D721Med (cell line): ENCODE results near the gene CPE.

ENCODE experiments used
- DNase-seq: peaks from one replicate; pipeline ENCODE4 v3.0.0; 2011; ENCODE audit warnings: low spot score; ENCODE audit not compliant: insufficient read length
- FAIRE-seq: peaks from 2 replicates; lab custom pipeline; 2011; peaks lifted over from hg19 to GRCh38; lab: Jason Lieb, UNC
- CTCF ChIP-seq: IDR thresholded peaks from 2 replicates; pipeline ENCODE4 v1.5.1; 2012; ENCODE audit warnings: mild to moderate bottlenecking, control low read depth; ENCODE audit not compliant: insufficient read depth; ENCODE audit errors: missing control alignments

Gene CPE

GRCh38 chr4:165385126-165385525 lies 6.3 kb downstream of the CPE start:
- no peak for TF ChIP-seq CTCF
- DNase-seq (no peak), FAIRE-seq (no peak)

DNA sequence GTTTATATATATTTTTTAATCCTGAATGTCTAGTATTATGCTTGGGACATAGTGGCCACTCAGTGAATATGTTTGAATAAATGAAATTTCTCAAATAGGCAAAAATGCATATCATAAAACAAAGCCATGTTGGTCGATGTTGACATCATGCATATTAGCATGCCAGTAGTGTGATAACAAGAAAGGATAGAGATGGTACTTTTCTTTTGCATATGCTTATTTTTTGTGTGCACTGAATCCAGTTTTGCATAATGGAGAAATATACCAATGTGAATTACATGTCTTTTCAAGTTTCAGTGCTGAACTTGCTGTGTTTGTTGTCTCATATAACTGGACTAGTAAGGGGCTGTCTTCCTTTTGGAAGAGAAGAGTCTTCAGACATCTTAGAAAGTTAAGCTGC lies 7.5 kb downstream of the CPE start:
- DNase-seq: no peak
- FAIRE-seq: no peak
- TF ChIP-seq CTCF: no peak

- TF ChIP-seq CTCF: no peak
- DNase-seq: no peak
- FAIRE-seq: no peak
Measured at GRCh38 chr4:165388756-165389155, 9.9 kb downstream of the CPE start.

DNA sequence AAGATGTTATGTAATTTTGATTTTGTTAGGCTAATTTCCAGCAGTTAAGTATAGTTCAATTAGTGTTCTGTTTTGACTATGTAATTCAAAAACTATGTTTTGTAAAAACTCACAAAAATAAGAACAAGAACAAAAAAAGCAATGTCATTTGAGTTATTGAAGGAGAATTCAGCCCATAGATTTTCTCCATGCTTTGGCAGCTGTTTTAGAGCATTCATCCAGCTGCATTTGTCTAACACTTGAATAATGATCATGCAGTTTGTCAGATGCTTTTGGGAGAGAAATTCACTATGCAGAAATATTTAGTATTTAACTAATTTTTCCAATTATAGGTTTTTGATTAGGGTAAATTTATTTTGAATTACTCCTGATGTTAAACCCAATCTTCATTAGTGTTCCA lies 14.2 kb downstream of the CPE start:
- peak; percentile 81 for FAIRE-seq
- DNase-seq: no peak
- no peak for TF ChIP-seq CTCF

GRCh38 chr4:165393704-165394103 lies 14.9 kb downstream of the CPE start:
- FAIRE-seq: no peak
- no peak for TF ChIP-seq CTCF
- DNase-seq: no peak

- no peak for TF ChIP-seq CTCF
- DNase-seq (no peak), FAIRE-seq (no peak)
Measured at GRCh38 chr4:165394275-165394674, 15.5 kb downstream of the CPE start.

GRCh38 chr4:165398570-165398969 lies 19.8 kb downstream of the CPE start:
- no peak for TF ChIP-seq CTCF
- FAIRE-seq (peak; percentile 99), DNase-seq (peak; percentile 44)
